SH-SY5Y (cell line): Measurements from ENCODE around the gene CDC34.

Experiments
- GATA2 ChIP-seq: IDR thresholded peaks from 2 replicates; pipeline ENCODE4 v1.6.1; 2011; ENCODE audit warnings: mild to moderate bottlenecking, low read depth, low read length
- GATA3 ChIP-seq: IDR thresholded peaks from 2 replicates; pipeline ENCODE4 v1.6.1; 2011; ENCODE audit warnings: low read depth, mild to moderate bottlenecking, low read length, moderate library complexity

Gene CDC34

GRCh38 chr19:531753-532560 lies at the start of gene CDC34:
Gene CDC34 (plus strand): TSS chr19:531760. CDS start chr19:531932, 172 bp downstream.
- TF ChIP-seq GATA2 = no peak
- TF ChIP-seq GATA3 = no peak

- TF ChIP-seq GATA3 = no peak
- TF ChIP-seq GATA2 = no peak
These were observed 49.1 kb upstream of the CDC34 start for GRCh38 chr19:482186-483041.

- TF ChIP-seq GATA2 = no peak
- no peak for TF ChIP-seq GATA3
These were observed 48.1 kb upstream of the CDC34 start for GRCh38 chr19:483332-484072.

GRCh38 chr19:484494-484893 lies 47.1 kb upstream of the CDC34 start:
- TF ChIP-seq GATA3 (no peak), GATA2 (no peak)

- TF ChIP-seq GATA3 (no peak), GATA2 (no peak)
These were observed 46.5 kb upstream of the CDC34 start for GRCh38 chr19:485077-485476.

GRCh38 chr19:485583-486236 lies 45.9 kb upstream of the CDC34 start:
- TF ChIP-seq GATA3 (no peak), GATA2 (no peak)

- TF ChIP-seq GATA3 (no peak), GATA2 (no peak)
These were observed 42.8 kb upstream of the CDC34 start for GRCh38 chr19:488505-489417.

- TF ChIP-seq GATA3 (no peak), GATA2 (no peak)
These were observed 42.0 kb upstream of the CDC34 start for GRCh38 chr19:489418-490196.

- no peak for TF ChIP-seq GATA3
- TF ChIP-seq GATA2 = no peak
These were observed 40.3 kb upstream of the CDC34 start for GRCh38 chr19:491146-491741.

GRCh38 chr19:492091-492531 lies 39.4 kb upstream of the CDC34 start:
- TF ChIP-seq GATA3 = no peak
- TF ChIP-seq GATA2 = no peak

GRCh38 chr19:493391-494170 lies 38.0 kb upstream of the CDC34 start:
- TF ChIP-seq GATA3 (no peak), GATA2 (no peak)
